GM23248 (cell line): ENCODE measurements around the gene CYB5D1. TPM values are rescaled to one million over a fixed set of nuclear protein-coding genes. Genes with fewer than 3 reads are reported as not detected.
A peak's percentile ranks its signal among the peaks of the same experiment; 100 is the strongest.

Source experiments
- DNase-seq: peaks from one replicate; pipeline ENCODE4 v3.0.0-alpha.2; 2015
- H2AFZ ChIP-seq: fragments of 200-600 bp; sonication (generic); 2 replicates; pipeline ENCODE4 v1.6.1; 2016; ENCODE audit warnings: antibody characterized with exemption
- H3F3A ChIP-seq: fragments of 200-600 bp; sonication (generic); 2 replicates; pipeline ENCODE4 v1.6.1; 2016; ENCODE audit warnings: mild to moderate bottlenecking, antibody characterized with exemption, mixed run types; ENCODE audit not compliant: insufficient read depth
- H3K27ac ChIP-seq: fragments of 200-600 bp; sonication (generic); 2 replicates; pipeline ENCODE4 v1.5.1; 2016; ENCODE audit warnings: mild to moderate bottlenecking
- H3K27me3 ChIP-seq: fragments of 200-600 bp; sonication (generic); replicated peaks from 2 replicates; pipeline ENCODE4 v1.6.1; 2016; ENCODE audit warnings: mild to moderate bottlenecking; ENCODE audit not compliant: insufficient read depth
- H3K36me3 ChIP-seq: fragments of 200-600 bp; sonication (generic); 2 replicates; pipeline ENCODE4 v1.6.1; 2016; ENCODE audit warnings: low read depth, mild to moderate bottlenecking
- H3K4me1 ChIP-seq: fragments of 200-600 bp; sonication (generic); 2 replicates; pipeline ENCODE4 v1.6.1; 2016; ENCODE audit warnings: mild to moderate bottlenecking; ENCODE audit not compliant: insufficient read depth
- H3K4me2 ChIP-seq: fragments of 200-600 bp; sonication (generic); one replicate; pipeline ENCODE4 v1.6.1; 2016; ENCODE audit warnings: mild to moderate bottlenecking; ENCODE audit not compliant: unreplicated experiment
- H3K4me3 ChIP-seq: fragments of 200-600 bp; sonication (generic); 2 replicates; pipeline ENCODE4 v1.5.1; 2016; ENCODE audit warnings: mild to moderate bottlenecking
- H3K79me2 ChIP-seq: fragments of 200-600 bp; sonication (generic); 2 replicates; pipeline ENCODE4 v1.6.1; 2016; ENCODE audit warnings: mild to moderate bottlenecking; ENCODE audit not compliant: insufficient read depth
- H3K9ac ChIP-seq: fragments of 200-600 bp; sonication (generic); 2 replicates; pipeline ENCODE4 v1.6.1; 2016; ENCODE audit warnings: mild to moderate bottlenecking
- H3K9me2 ChIP-seq: fragments of 200-600 bp; sonication (generic); 2 replicates; pipeline ENCODE4 v1.6.1; 2016; ENCODE audit warnings: mixed run types, mild to moderate bottlenecking, moderate library complexity; ENCODE audit not compliant: insufficient read depth
- H3K9me3 ChIP-seq: fragments of 200-600 bp; sonication (generic); one replicate; pipeline ENCODE4 v1.6.1; 2017; ENCODE audit warnings: low read depth
- H4K20me1 ChIP-seq: fragments of 200-600 bp; sonication (generic); 2 replicates; pipeline ENCODE4 v1.6.0; 2016; ENCODE audit not compliant: insufficient read depth
- EZH2 ChIP-seq: fragments of 200-600 bp; sonication (generic); IDR thresholded peaks from 2 replicates; pipeline ENCODE4 v1.6.1; 2018; ENCODE audit warnings: antibody characterized with exemption, mild to moderate bottlenecking; ENCODE audit not compliant: insufficient read depth, poor library complexity, severe bottlenecking
- EZH2phosphoT487 ChIP-seq: fragments of 200-600 bp; sonication (generic); IDR thresholded peaks from 2 replicates; pipeline ENCODE4 v1.6.1; 2018; ENCODE audit warnings: antibody characterized with exemption, moderate library complexity, mild to moderate bottlenecking, low read depth; ENCODE audit not compliant: insufficient read depth
- WGBS, 2 experiments: methylation state at CpG; one replicate each; pipeline ENCODE4 v1.1.6; 2015 to 2017; ENCODE audit warnings: low lambda C conversion rate in 2 of 2, low coverage in 1 of 2; ENCODE audit errors: missing lambda C conversion rate in 2 of 2; 5-methylcytosine and 5-hydroxymethylcytosine counted together
- in situ Hi-C: fragments of 300-500 bp; cut with MboI; formaldehyde crosslinking; loops from 2 replicates; pipeline ENCODE4 v1.15.0; 2020
- polyA plus RNA-seq: library from polyadenylated mRNA; unstranded; fragments of >200 nt; fragmentation: Nextera tagmentation; extraction: Ambion mirVana; gene quantifications from 2 replicates; pipeline ENCODE4 v1.2.1, GENCODE V29; 2016
- total RNA-seq: library from RNA; depleted of rRNA; stranded (reverse); fragments of >200 nt; shearing (Covaris generic); gene quantifications from 2 replicates; pipeline ENCODE4 v1.2.3, GENCODE V29; 2014

Gene CYB5D1
- total and polyA plus RNA-seq, 2 experiments from 2014 or later, result 9.9 to 11.0 TPM

DNA sequence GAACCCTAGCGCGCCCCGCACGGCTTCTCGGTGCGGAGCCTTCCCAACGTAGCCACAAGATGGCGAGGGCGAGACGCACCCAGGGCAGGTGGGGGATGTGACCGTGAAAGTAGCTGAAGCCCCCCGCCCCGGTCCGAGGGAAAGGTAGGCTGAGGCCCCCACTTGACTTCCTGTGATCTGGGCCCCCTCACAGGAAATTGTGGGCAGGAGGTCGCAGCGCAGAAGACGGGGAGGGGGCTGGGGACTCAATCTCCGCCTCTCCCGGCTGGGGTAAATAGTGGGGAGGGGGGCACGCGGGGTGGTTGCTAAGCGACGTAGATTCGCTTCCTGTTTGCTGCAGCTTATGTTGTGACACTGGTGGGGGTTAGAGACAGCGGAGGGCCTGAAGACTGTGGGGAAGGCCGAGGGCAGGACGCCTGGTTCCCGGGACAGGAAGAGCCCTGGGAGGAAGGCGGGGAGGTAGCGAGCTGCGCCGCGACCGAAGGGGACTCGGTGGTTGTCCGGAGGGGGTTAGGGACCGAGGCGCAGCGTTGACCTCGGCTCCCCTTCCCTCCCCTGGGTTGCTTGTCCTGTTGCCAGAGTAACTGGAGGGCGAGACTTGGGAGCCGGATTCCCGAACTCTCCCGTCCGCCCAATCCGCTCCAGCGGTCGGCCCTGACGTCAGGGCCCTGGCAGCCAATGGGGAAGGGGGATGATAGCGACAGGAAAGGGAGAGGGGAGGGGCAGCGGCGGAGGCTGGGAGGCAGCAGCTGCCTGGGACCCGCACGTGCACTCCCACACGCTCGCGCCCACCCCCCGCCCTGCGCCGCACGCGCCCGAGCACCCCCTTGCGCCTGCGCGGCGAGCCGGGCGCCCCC, 22.6 kb upstream of the CYB5D1 start:
- Histone ChIP-seq H3K9ac (peak overlapping the region; percentile 96), H3K4me2 (peak overlapping the region; percentile 81), H3K79me2 (peaks cover 22% of the 10 kb centered on the region), H3F3A (peaks cover 15% of the 10 kb centered on the region), H3K27ac (peak overlapping the region; percentile 97), H3K9me2 (no peaks in the 10 kb centered on the region), H3K4me3 (peak overlapping the region; percentile 83), H3K4me1 (peaks cover 17% of the 10 kb centered on the region), H3K9me3 (no peaks in the 10 kb centered on the region), H2AFZ (peak overlapping the region; percentile 79), H3K27me3 (no peaks in the 10 kb centered on the region), H3K36me3 (no peaks in the 10 kb centered on the region), H4K20me1 (no peaks in the 10 kb centered on the region)
- peak; percentile 98 for DNase-seq
- in situ Hi-C loops, result loop anchor here (10.0 kb wide), 1 partner anchor 60 kb away; no protein-coding TSS in a partner anchor
- WGBS, 2 experiments, result 1 to 2% methylated on average over 49 to 69 of the region's 69 CpGs
- TF ChIP-seq EZH2phosphoT487, result no peak
- TF ChIP-seq EZH2, result no peak

DNA sequence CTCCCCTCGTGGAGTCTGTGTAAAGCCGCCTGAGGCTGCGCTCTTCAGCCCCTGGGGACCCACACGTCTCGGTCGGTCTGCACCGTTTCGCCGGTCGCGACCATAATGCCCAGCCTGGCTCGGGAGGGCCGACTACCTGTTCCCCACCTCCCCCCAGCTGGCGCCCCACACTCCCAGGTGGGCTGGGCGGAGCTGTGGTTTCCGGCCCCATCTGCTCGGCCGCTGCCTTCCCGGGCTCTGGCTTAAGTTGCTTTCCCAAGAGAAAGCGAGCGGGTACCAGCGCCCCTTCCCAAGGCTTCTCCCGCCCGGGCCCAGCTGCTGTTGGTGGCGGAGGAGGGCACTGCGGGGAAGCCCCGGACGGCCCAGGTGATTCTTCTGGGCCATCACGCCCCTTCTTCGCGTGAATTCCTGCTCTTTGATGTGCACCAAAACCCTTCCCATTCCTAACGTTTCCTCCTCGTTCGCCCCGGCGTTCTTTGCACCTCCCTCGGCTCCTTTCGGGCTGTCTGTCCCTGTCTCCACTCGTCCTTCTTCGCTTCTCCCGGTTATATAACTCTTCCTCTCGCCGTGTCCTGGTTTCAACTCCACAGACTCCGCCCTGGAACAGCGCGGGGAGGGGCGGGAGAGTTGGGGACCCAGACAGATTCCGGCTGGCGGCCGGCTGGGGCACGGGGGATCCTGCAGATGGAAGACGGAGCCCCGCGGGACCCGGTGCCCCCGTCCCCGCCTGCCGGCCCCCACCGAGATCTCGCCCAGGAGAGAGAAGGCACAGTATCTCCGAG, 21.8 kb upstream of the CYB5D1 start:
- Histone ChIP-seq H3K9me3 (no peaks in the 10 kb centered on the region), H3K36me3 (no peaks in the 10 kb centered on the region), H4K20me1 (no peaks in the 10 kb centered on the region), H3K27ac (peak overlapping the region; percentile 97), H3K4me2 (peak overlapping the region; percentile 62), H3K79me2 (peaks cover 29% of the 10 kb centered on the region), H3K4me3 (peak overlapping the region; percentile 83), H3K9ac (peak overlapping the region; percentile 96), H3F3A (peaks cover 23% of the 10 kb centered on the region), H3K27me3 (no peaks in the 10 kb centered on the region), H3K9me2 (no peaks in the 10 kb centered on the region), H3K4me1 (peaks cover 20% of the 10 kb centered on the region), H2AFZ (peak overlapping the region; percentile 69)
- TF ChIP-seq EZH2phosphoT487 (no peak), EZH2 (no peak)
- in situ Hi-C loops, result loop anchor here (10.0 kb wide), 1 partner anchor 61 kb away; no protein-coding TSS in a partner anchor
- DNase-seq, result peak; percentile 77
- 1 to 3% methylated on average over 38 to 61 of the region's 61 CpGs for WGBS, 2 experiments

DNA sequence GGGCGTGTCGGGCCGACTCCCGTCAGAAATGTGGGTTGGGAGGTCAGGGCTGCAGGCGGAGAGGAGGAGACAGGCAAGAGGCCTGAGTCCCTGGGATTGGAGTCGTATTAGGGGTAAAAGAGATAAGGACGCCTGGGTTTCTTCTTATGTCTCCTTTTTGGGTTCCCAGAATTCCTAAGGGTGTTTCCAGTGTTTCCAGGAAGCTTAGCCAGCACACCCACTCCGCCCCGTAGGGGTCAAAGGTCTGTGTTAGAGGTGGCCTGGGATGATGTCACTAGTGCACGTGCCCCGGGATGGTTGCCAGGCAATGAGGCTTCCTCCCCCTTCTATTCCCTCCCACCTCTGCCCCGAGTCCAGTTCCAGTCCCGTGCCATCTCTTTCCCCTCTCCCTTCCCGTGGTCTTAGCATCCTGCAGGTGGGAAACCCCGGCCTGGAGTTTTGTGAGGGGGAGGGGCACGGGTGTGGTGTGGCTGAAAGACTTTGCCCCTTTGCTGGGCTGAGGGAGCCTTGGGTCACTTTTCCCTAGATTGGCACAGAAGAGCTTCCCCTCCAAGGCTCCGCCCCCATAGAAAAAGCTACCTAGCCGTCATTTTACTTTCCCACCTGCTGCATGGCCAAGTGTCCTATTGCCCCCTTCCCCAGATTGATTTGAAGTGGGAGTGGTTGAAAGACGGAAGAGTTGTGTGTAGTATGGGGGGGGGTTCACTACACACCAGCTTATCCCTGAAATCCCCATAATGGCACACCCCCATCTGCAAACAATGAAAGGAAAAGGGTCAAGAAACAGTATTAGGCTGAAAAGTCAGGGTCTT, 21.0 kb upstream of the CYB5D1 start:
- TF ChIP-seq EZH2 (no peak), EZH2phosphoT487 (no peak)
- in situ Hi-C loops, result loop anchor here (10.0 kb wide), 1 partner anchor 62 kb away; no protein-coding TSS in a partner anchor
- 5 to 6% methylated on average over 19 of the region's 19 CpGs for WGBS, 2 experiments
- peak overlapping the region; percentile 96 for H3K9ac ChIP-seq
- H3K4me1 ChIP-seq, result peaks cover 23% of the 10 kb centered on the region
- peak; percentile 91 for DNase-seq
- no peaks in the 10 kb centered on the region for H3K9me3 ChIP-seq
- peak overlapping the region; percentile 69 for H2AFZ ChIP-seq
- H3K4me3 ChIP-seq, result peak overlapping the region; percentile 83
- peaks cover 28% of the 10 kb centered on the region for H3F3A ChIP-seq
- H3K27me3 ChIP-seq, result no peaks in the 10 kb centered on the region
- H3K27ac ChIP-seq, result peak overlapping the region; percentile 97
- no peaks in the 10 kb centered on the region for H4K20me1 ChIP-seq
- H3K4me2 ChIP-seq, result peak overlapping the region; percentile 62
- H3K79me2 ChIP-seq, result peaks cover 29% of the 10 kb centered on the region
- no peaks in the 10 kb centered on the region for H3K36me3 ChIP-seq
- no peaks in the 10 kb centered on the region for H3K9me2 ChIP-seq
